Measurements from ENCODE around the gene SEPTIN12.

GRCh38 chr16:4762205-4762604 is 25.9 kb downstream of the SEPTIN12 start:
- TF ChIP-seq PREB (CRISPR knock-in tag; IDR thresholded peaks at IDR 0.05; ENCODE audit: borderline replicate concordance) (no peak), CREB1 (CRISPR knock-in tag; IDR thresholded peaks at IDR 0.05) (no peak), CTCF (IDR thresholded peaks at IDR 0.05) (no peak), USF1 (CRISPR knock-in tag; IDR thresholded peaks at IDR 0.05) (no peak), FOXP4 (CRISPR knock-in tag; IDR thresholded peaks at IDR 0.05) (no peak), TCF7 (CRISPR knock-in tag; IDR thresholded peaks at IDR 0.05; ENCODE audit: low read depth) (no peak), E2F5 (CRISPR knock-in tag; IDR thresholded peaks at IDR 0.05) (no peak), ERG (CRISPR knock-in tag; IDR thresholded peaks at IDR 0.05) (no peak), RELA (CRISPR knock-in tag; IDR thresholded peaks at IDR 0.05; ENCODE audit: borderline replicate concordance) (no peak), MAX (CRISPR knock-in tag; IDR thresholded peaks at IDR 0.05) (no peak), E2F1 (CRISPR knock-in tag; IDR thresholded peaks at IDR 0.05) (no peak), ESRRA (CRISPR knock-in tag; IDR thresholded peaks at IDR 0.05; ENCODE audit: borderline replicate concordance) (no peak), ETV6 (CRISPR knock-in tag; IDR thresholded peaks at IDR 0.05) (no peak), CBFB (CRISPR knock-in tag; IDR thresholded peaks at IDR 0.05; ENCODE audit: low read depth) (no peak)
